GM19452 (cell line): ENCODE data around the gene ZNF804B.
"Not testable (repeated sequence)": the region's sequence is repeated elsewhere in the genome, so short reads cannot be mapped to it uniquely, and the experiment has no call there.

Experiments used
- ATAC-seq: cut with Tn5 transposase; IDR thresholded peaks from one replicate; pipeline ENCODE4 v1.9.1; 2021; ENCODE audit not compliant: unreplicated experiment

The ZNF804B gene

DNA sequence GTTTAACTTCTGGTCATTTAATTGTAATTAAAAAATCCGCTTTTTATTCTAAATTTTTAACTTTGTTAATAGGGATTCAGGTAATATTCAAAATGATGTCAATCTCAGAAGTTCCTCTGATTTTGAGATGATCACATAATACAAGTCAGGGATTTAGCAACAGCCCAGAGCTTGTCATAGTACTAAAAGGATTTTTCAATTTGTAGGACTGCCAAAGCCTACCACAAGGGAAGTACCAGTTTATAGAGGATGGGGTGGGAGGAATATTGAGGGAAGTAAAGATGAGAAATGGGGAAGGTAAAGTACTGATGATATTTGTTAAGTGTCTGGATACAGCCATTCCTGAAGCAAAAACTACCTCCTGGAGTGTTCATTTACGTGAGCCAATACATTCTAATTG is 314.3 kb downstream of the ZNF804B start:
- no peak for ATAC-seq

DNA sequence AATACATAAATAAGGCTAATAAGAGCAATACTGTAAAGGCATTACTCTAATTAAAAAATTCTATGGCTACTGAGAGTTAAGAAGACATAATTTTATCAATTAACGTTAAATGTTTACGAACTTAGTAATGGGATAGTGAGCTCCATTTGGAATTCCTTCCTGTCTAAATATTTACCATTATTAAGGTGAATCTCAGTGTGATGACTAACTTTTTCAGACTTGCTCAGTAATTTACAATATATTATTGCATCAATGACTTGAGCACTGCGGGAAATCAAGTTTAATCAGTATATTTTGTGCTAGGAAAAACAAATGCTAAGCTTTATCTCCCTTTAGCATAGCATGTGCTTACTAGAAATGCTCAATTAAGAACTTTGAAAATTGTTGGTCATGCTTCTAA is 318.5 kb downstream of the ZNF804B start:
- no peak for ATAC-seq

DNA sequence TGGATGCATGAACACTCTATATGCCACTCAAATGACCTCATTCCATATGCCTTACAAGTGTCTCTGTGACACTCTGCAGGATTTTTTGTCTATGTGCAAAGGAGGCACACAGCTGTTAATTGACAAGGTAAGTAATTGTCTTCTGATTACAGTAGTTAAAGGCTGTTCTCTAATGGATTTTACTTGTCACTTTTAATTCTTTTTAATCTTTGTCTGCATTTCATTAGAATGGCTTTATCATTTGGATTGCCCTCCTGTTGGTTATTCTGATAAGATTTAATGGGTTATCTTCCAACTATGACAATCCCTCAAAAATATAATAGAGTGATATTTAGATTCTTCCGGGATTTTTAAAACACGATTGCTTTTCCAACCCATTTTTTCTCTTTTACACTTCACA is 326.1 kb downstream of the ZNF804B start:
- ATAC-seq, result no peak

DNA sequence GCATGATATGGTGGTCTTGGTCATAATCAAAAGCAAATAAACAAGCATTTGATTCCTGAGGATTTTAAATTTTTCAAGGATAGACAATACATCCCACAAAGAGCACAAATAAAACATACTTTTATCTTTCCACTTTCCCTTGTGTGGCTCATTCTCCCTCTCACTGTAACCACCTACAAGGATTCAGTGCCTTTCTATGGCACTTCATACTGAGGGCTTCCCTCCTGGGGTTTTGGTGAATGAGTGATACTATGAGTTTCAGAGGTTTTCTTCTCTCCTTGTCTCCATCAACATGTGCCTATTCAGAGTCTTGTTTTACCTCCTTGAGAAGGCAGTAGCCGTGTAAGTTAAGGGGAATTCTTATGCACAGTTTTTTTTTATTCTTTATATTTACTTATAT is 332.1 kb downstream of the ZNF804B start:
- ATAC-seq, result no peak

DNA sequence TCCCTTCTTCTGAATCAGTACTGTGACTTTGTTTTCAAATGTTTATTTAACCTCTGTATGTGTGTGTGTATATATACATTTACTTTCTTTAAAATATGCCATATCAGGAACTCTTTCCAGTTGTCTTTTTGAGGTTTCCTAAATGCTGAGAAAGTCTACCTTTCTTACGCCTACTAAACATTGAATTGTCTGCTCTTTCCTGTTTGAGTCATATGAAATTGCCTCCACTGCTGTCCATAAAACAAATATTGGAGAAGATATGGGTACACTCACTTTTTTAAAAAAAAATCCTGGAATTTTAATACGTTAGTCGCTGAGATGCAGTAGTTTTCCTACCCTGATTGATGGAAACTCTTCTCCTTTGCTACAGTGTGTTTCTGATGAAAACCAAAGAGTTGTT is 334.8 kb downstream of the ZNF804B start:
- no peak for ATAC-seq

DNA sequence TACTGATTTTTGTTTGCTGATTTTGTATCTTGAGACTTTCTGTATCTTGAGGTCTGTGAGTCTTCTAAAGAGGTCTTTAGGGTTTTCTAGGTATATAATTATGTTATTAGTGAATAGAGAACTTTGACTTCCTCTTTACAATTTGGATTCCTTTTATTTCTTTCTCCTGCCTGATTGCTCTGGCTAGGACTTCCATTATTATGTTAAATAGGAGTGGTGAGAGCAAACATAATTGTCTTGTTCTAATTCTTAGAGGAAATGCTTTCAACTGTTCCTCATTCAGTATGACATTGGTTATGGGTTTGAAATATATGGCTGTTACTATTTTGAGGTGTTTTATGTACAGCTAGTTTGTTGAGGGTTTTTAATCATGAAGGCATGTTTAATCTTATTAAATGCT is 344.1 kb downstream of the ZNF804B start:
- no peak for ATAC-seq

DNA sequence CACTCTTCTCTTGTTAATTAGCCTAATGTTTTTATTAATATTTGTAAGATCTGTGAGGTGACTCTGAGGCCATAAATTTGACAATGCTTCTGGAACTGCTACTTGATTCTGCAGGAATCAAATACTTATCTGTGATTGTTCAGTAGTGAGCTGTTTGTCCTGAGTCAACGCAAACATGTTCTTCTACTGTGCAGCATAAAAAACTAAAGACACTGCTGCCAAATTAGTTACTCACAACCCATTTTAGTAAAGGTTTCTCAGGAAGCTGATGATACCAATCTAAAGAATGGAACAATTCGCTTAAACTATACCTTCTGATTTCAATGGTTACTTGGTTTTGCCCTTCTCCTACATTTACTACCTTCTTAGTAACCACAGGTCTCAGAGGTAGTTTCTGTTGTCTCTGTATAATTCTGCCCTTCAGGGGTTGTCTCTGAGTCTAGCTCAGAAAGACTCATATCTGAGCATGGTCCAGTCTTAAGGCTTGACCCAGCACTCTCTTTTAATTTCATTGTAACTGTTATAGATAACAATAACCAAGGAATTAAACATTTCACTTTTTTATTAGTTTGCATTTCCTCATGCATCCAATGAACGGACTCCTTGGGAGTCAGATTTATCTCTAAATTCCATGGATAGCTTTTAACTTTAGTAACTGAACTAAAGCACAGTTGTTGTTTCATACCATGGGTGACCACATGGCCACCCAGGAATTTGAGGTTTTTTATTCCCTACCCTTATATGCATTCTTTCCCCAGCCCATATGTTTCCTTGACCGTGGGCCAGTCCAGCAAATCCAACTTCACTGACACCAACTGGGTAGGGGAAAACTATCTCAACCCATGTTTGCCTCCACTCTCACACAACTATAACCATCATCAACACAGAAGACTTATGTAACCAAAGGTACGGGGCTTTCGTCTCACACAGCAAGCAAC is 345.5 kb downstream of the ZNF804B start:
- ATAC-seq, result no peak

DNA sequence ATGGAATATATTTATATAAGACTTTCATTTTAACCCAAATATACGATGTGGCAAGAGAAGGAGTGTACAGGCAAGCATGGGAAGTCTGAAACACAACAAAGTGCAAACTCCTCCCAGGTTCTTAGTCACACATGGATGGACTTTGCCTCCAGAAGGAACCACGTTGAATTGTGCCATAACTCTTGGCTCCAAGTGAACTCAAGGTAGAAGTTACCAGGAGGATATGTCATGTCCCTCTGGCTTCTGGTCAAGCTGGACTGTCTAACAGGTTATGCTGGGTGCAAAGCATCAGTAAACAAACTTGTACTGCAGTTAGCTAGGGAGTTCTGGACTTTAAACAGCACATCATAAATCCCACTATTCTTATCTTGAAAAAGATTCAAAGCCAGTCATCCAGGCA is 364.4 kb downstream of the ZNF804B start:
- ATAC-seq, result no peak

DNA sequence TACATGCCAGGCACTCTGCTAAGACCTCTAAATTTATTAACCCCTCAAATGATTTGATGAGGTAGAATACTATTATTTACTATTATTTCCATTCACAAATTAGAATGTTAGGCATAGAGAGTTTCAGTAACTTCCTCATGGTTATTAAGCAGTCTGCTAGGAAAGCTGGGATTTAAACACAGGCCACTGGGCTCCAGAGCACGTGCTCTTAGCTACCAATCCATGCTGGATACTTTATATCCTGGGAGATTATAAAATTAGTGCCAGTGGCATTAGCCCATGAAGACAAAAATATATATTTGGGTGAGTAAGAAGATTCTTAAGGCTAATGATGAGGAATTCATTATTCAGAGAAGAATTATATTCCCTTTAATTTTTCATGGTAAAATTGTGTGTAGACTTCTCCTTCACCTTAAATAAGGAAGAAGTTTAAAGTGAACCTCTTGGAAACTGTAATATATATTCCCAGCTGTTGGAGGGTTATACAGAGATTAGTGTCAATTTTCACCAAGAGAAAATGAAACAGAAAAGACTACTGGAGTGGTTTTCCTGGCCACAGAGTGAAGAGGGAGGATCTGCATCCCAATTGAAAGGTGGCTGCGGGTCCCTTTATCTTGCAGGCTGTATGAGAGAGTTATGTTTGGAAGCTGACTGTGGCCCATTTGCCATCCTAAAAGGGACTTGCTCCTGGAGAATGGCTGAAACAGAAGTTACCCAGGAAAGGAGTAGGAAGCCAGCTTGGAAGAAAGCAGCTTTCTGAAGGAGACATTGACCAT is 370.3 kb downstream of the ZNF804B start:
- no peak for ATAC-seq

DNA sequence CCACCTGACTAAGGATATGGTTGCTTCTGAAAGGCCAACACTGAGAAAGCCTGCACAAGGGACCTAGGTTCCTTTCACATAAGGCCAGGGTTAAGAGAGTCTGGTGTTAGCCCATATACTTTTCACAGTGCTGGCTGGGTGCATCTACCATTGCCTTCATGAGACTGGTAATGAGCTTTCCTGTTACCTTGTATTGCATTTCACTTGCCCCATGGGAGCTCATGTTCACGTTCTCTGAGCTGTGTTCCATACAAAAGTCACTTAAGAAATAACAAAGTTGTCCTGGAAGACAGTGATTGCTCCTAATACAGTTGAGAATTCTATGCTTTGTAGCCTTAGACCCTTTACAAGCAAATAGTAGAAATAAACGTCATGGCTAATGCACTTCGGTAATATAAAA is 373.9 kb downstream of the ZNF804B start:
- ATAC-seq, result no peak

DNA sequence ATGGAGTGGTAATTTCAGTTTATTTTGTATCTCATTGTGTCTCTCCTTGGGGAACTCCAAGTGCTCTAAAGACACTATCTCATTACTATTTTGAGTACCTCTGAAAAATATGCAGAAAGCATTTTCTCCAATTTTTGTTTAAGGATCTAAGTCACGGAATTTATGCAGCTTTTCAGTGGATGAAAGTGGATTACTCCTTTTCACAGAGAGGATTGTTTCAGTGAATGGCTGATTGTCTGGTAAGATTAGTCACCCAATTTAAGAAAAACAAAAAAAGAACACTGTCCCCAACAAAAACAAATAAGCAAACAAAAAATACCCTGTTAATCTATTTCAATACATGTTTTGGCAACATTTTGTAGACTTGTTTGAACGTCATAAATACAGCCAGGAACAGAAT is 374.3 kb downstream of the ZNF804B start:
- ATAC-seq, result no peak

DNA sequence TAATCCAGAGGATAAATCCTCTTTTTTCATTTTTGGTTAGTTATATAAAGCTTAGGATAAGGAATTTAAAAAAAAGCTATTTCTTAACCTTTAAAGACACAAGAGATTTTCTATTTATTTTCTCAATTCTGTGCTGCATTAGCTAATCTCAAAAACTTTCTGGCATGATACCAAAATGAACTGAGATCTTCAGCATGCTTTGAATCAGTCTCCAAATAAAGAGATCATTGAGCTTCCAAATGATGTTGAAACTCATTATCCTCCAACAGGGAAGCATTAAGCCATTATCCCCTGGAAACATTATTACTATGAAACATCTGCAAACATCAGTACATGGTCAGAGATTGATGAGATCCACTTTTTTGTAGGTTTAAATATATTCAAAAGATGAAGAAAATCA is 386.3 kb downstream of the ZNF804B start:
- no peak for ATAC-seq

DNA sequence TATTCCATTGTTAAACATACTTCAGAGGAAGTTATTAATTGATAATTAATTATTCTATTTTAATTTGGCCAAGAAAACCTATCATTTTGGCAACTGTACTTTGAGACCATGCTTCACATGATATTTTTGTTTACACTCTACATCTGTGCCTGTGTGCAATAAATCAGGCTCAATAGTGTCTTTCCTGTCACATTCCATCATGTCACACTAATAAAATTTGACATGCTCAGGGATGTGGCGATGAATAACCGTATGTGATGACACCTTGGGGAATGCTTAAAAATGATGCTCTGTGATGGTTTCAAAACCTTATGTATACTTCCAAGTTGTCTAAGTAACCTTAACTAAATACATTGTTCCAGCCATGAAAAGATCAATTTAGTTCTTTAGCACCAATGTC is 400.6 kb downstream of the ZNF804B start:
- ATAC-seq, result no peak

DNA sequence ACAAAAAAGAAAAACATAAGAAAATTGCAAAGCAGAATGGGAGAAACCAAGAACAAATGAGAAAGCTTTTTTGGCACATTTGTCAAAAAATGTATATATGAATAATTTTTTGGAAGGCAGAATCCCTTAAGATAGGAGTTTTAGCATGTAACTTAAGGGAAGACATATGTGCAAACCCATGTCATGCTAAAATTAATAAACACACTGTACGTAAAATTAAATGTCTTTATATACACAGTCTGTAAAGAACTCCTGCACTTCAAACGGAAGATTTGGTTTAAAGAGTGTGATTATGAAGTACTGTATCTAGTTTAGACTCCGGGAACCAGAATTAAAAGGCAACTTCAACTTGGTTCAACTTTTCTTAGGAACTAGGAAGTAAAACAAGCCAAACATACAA is 405.9 kb downstream of the ZNF804B start:
- ATAC-seq, result no peak

DNA sequence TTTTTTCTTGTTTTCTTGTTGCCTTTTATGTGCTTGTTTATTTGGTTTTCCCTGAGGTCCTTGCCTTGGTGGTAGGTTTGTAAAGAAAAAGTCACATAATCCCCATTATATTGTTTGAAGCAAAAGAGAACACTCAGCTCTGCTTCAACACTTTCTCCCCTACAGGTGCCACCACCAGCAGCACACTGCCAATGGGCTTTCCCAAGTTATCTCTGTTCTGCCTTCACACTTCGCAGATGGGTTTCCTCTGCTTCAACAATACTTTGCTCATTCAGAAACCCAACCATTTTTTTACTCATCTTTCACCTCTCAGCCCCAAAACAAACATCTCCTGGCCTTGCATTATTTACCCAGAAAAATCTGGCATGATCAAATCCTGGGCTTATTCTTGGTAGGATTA is 411.1 kb downstream of the ZNF804B start:
- ATAC-seq, result no peak

DNA sequence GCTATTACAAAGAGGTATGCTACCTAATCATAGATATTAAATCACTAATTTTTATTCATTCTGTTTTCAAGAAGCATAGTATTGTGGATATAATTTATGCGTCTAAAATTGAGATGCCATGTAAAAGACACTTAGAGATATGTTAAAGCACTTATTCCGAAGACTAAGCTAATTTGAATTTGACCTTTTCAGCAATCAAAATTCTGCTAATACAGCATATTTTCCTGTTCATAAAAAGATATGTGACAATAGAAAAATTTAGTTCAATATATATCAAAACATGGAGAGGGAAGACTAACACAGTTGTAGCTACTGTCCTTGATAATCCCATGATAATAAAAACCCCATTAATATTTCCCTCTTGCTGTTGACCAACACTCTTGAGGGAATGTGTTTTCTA is 422.6 kb downstream of the ZNF804B start:
- ATAC-seq, result no peak

DNA sequence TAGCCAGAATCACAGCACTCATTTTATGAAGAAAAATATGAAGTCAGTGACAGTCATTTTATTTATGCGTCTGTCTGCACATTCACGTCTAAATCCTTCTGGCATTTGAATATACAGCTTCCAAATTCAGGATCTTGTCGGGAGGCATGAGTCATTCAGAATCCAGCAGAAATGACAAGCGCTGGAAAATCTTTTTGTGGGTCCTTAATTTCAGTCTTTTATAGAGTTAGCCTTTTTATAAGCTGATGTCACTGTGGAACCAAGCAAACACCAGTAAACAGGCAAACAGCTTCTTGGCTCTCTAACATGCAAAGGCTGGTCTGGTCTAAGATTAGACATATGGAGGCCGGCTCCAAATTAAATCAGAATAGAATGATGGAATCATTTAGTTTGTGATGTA is 424.2 kb downstream of the ZNF804B start:
- ATAC-seq, result no peak

DNA sequence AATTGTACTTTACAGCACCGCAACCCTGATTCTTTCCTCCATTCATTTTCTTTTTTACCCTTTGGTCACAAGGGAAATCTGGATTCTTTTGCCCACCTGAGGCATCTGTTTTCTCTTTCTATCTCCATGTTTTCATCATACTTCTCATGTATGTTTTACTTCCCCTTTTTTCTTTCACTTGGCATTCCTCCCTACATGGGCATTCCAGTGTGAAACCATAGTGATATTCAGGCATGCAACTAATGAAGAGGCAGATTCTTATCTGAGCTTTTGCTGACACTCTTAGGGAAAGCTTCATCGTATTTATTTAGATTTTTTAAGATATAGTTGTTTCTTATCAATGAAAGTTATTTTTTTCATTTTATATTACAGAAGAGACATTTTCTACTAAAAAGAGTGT is 441.3 kb downstream of the ZNF804B start:
- ATAC-seq, result no peak

DNA sequence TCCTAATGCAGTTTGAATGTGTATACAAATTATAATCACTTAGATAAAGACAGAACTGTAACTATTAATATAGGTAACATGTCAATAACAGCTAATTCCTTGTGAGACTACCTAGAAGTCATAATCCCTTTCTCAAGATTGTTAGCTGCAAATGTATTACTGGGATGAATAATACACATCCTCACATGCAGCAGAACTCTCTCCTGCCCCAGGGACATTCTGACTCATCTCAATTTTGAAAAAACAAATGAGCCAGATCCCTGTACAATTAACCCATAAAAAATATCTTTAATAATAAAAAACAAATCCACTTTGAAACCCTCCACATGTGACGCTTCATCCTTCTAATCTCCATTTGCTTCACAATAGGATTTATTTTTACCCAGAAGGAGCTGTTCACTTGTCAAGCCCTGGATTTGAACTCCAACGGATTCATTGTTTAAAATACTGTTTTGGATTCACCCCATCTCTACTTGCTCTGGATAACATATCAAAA is 464.4 kb downstream of the ZNF804B start:
- ATAC-seq, result no peak

DNA sequence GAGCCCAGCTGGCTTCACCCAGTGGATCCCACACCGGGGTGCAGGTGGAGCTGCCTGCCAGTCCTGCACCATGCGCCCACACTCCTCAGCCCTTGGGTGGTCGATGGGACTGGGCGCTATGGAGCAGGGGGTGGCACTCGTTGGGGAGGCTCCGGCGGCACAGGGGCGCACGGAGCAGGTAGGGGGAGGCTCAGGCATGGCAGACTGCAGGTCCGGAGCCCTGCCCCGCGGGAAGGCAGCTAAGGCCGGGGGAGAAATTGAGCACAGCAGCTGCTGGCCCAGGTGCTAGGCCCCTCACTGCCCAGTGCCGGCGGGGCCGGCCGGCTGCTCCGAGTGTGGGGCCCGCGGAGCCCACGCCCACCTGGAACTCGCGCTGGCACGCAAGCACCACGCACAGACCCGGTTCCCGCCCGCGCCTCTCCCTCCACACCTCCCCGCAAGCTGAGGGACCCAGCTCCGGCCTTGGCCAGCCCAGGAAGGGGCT is 469.2 kb downstream of the ZNF804B start:
- ATAC-seq, result not testable (repeated sequence)

DNA sequence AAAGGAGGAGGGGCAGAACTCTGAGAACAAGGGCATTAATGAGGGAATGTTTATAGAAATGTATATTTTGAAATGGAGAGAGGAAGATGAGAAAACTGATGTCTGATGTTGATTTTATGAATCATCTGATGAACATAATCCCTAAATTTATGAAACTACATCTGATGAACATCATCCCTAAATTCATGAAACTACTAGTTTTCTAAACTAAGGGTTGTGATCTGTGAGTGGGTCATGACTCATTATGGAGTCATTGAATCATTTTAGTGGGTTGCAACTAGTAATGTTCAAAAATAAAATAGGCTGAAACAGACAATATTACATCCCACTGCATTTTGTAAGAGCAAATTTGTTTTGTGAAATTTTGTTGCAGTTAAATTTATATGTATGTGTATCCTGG is 478.7 kb downstream of the ZNF804B start:
- ATAC-seq, result no peak

DNA sequence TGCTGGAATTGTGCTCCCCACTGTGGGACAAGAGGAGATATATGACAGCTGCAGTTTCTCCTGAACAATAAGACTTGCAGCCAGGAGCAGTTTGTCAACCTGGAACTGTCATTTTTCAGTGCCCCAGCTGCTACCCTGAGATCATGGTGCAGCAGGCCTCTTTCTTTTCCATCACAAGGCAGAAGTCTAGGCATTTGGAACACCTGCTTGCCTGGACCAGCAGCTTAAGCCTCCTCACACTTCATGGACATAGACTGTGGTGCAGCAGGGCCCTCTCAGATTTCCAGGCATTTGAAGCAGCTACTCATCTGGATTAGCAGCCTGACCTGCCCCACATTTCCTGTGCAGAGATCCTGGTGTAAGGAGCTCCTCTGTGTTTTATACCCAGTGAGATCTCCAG is 486.7 kb downstream of the ZNF804B start:
- ATAC-seq, result no peak
